ENCODE results near the gene PPFIBP1. TPM values are rescaled to one million over a fixed set of nuclear protein-coding genes. Genes with fewer than 3 reads are reported as not detected.

PPFIBP1 gene
- total and polyA plus RNA-seq, 7 donors, result 5.9 to 63.1 (median 28.3) TPM

DNA sequence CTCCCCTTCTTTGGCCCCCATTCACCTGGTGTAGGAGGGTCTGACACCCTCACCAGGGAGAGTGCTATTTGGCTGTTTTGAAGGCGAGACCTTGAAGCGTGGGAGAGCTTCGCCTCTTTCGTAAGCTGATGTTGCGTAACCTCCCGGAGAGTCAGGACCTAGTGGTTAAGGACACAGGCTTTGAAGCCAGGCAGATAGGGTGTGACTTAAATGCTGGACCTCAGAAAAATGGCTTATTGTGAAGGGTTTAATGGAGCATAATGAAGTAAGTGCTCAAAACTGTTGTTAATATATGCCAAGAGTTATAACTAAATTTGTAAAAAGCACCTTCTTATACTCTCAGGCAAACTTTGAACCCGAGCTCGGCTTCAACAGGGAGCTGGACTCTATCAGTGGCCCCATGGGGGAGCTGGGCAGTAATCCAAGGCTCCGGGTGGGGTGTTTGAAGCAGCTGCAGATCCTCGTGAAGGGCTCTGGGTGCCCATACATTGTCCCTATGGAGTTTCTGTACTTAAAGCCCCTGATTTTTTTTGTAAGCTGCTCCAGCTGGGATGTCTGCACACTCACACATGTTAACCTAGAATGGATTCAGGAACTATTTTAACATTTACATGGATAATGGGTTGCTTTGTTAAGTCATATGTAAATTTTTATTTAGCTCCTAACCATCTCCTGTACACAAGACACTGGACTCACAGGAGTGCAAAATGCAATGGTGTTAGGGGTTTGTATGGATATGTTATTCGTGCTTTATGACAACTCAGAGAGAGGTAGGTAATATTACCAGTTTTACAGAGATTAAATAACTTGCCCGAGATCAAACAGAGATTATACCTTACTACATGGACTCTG is 26.0 kb downstream of the PPFIBP1 start:
- no peaks in the 10 kb centered on the region for H3K27me3 ChIP-seq (ENCODE audit: insufficient read depth in 3 of 3, low read length in 2 of 3)
- TF ChIP-seq, protein P1, sequence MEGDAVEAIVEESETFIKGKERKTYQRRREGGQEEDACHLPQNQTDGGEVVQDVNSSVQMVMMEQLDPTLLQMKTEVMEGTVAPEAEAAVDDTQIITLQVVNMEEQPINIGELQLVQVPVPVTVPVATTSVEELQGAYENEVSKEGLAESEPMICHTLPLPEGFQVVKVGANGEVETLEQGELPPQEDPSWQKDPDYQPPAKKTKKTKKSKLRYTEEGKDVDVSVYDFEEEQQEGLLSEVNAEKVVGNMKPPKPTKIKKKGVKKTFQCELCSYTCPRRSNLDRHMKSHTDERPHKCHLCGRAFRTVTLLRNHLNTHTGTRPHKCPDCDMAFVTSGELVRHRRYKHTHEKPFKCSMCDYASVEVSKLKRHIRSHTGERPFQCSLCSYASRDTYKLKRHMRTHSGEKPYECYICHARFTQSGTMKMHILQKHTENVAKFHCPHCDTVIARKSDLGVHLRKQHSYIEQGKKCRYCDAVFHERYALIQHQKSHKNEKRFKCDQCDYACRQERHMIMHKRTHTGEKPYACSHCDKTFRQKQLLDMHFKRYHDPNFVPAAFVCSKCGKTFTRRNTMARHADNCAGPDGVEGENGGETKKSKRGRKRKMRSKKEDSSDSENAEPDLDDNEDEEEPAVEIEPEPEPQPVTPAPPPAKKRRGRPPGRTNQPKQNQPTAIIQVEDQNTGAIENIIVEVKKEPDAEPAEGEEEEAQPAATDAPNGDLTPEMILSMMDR (IDR thresholded peaks at IDR 0.05), result no peak
- H3K27ac ChIP-seq, result peak overlapping the region; percentile 76
- H3K4me1 ChIP-seq, result peaks cover 85% of the 10 kb centered on the region
- DNase-seq (peak; percentile 81 to 83), ATAC-seq (peak; percentile 79 to 89 (median 86))
- no peaks in the 10 kb centered on the region for H3K36me3 ChIP-seq (ENCODE audit: insufficient read depth in 1 of 2, low read depth in 1 of 2)
- H3K4me3 ChIP-seq, result peak overlapping the region; percentile 44
- intact Hi-C loops (cut with DNase I), result no loop called here
- no peaks in the 10 kb centered on the region for H3K9me3 ChIP-seq
- 6 to 29% (median 7%) methylated on average over 12 of the region's 12 CpGs for WGBS, 3 donors

DNA sequence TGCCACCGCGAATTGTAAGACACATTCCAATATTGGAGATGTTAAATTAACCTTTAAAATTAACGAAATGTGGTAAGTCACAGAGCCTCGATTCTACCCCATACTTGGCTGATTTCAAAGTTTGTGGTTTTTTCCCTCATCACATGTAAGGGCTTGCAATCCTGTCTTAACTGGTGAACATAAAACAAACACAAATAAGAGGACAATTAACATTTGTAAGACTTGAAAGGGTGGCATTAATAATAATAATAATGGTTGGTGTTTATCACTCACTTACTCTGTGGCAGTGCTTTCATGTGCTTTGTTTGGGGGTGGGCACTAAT is 26.6 kb downstream of the PPFIBP1 start:
- H3K36me3 ChIP-seq (ENCODE audit: insufficient read depth in 1 of 2, low read depth in 1 of 2), result no peaks in the 10 kb centered on the region
- WGBS, 3 donors, result 64 to 82% (median 70%) methylated on average over 4 of the region's 4 CpGs
- TF ChIP-seq, protein P1 (IDR thresholded peaks at IDR 0.05), result no peak
- no peak overlapping the region for H3K4me3 ChIP-seq
- no peaks in the 10 kb centered on the region for H3K9me3 ChIP-seq
- intact Hi-C loops (cut with DNase I), result no loop called here
- H3K27me3 ChIP-seq (ENCODE audit: insufficient read depth in 3 of 3, low read length in 2 of 3), result no peaks in the 10 kb centered on the region
- peaks cover 86% of the 10 kb centered on the region for H3K4me1 ChIP-seq
- ATAC-seq, result no peak
- no peak for DNase-seq
- H3K27ac ChIP-seq, result peak overlapping the region; percentile 76

DNA sequence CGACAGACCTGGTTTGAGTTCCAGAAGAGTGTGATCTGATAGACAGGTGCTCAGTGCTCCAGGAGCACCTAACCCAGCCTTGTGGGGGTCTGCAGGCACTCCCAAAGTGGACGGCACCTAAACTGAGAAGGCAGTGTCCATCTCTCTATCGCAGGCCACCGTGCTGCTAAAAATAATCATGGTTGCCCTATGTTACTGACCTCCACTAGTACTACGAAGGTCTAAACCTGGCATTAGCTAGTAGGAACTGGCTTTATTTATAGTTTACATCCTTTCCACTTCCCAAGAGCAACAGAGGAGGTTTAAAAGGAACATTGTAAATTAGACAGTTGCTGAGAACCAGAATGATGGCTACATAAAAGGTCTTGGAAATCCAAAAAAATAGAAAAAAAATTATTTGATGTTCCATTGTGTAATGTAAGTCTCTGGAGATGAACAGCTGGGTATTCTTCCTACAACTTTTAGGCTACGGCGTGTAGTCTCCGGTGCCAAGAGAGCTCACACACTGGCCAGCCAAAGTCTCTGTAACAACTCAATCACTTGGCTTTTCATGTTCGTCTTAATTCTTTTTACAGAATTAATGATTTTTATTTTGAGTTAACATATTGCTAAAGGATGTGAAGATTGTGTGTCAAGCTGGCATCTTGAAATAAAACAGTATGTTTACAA is 27.3 kb downstream of the PPFIBP1 start:
- no peak overlapping the region for H3K4me3 ChIP-seq
- H3K27me3 ChIP-seq (ENCODE audit: insufficient read depth in 3 of 3, low read length in 2 of 3), result no peaks in the 10 kb centered on the region
- intact Hi-C loops (cut with DNase I), result no loop called here
- 14 to 21% (median 14%) methylated on average over 9 of the region's 9 CpGs for WGBS, 3 donors
- no peaks in the 10 kb centered on the region for H3K9me3 ChIP-seq
- ATAC-seq (peak; percentile 35 to 76 (median 70)), DNase-seq (no peak)
- H3K36me3 ChIP-seq (ENCODE audit: insufficient read depth in 1 of 2, low read depth in 1 of 2), result no peaks in the 10 kb centered on the region
- peaks cover 86% of the 10 kb centered on the region for H3K4me1 ChIP-seq
- H3K27ac ChIP-seq, result peak overlapping the region; percentile 76
- TF ChIP-seq, protein P1 (IDR thresholded peaks at IDR 0.05), result no peak

DNA sequence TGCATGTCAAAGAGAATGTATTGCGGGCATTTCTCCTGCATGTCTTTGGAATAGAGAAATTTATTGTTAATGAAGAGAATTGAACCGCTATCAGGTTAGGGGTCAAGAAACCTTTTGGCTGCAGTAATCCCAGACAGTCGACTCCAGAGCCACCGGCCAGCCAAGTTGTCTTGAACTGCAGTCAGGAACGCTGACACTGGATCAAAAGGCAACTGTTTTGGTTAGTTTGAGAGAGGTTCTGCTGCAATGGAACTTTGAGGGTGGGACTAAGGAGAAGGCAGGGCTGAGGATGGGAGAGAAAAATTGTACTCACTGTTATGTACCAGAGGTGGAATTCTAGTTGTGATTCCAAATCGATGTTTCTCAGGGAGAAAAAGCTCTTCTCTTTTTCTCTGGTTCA is 28.2 kb downstream of the PPFIBP1 start:
- TF ChIP-seq, protein P1 (IDR thresholded peaks at IDR 0.05), result no peak
- intact Hi-C loops (cut with DNase I), result no loop called here
- ATAC-seq, result no peak

More for the DNA sequence above, 28.2 kb downstream of the PPFIBP1 start:
- peak overlapping the region; percentile 76 for H3K27ac ChIP-seq
- no peaks in the 10 kb centered on the region for H3K9me3 ChIP-seq
- no peaks in the 10 kb centered on the region for H3K36me3 ChIP-seq (ENCODE audit: insufficient read depth in 1 of 2, low read depth in 1 of 2)
- 44 to 58% (median 51%) methylated on average over 6 of the region's 6 CpGs for WGBS, 3 donors
- H3K27me3 ChIP-seq (ENCODE audit: insufficient read depth in 3 of 3, low read length in 2 of 3), result no peaks in the 10 kb centered on the region
- H3K4me3 ChIP-seq, result no peak overlapping the region
- peaks cover 90% of the 10 kb centered on the region for H3K4me1 ChIP-seq
- no peak for DNase-seq

Measured in psoas muscle (tissue), 8 donors.